Pons (tissue), 1 donor: ENCODE data around the gene AMTN.
"Not testable (repeated sequence)": the region's sequence is repeated elsewhere in the genome, so short reads cannot be mapped to it uniquely, and the experiment has no call there.

Source experiments
- DNase-seq: peaks from one replicate; pipeline ENCODE4 v3.0.0-alpha.2; 2016; ENCODE audit warnings: low spot score

Gene AMTN, protein sequence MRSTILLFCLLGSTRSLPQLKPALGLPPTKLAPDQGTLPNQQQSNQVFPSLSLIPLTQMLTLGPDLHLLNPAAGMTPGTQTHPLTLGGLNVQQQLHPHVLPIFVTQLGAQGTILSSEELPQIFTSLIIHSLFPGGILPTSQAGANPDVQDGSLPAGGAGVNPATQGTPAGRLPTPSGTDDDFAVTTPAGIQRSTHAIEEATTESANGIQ

DNA sequence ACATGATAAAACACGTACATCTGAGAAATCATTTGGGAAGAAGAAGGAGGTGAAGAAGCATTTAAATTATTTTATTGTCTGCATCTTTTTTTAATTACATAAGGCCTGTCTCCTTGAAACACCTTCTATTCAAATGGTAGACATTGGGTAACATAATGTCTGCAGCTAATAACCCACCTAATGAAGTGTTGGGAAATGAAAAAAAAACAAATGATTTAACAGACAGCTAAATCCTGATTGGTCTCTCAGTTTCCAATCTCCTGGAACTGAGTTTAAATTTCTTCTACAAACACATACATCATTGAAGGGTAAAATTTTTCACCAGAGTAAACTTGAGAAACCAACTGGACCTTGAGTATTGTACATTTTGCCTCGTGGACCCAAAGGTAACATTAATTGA, at the start of gene AMTN:
Gene AMTN (plus strand): TSS at position 301 of the 400 bp plus-strand sequence. CDS start 209 bp downstream, outside the sequence.
- DNase-seq: no peak

DNA sequence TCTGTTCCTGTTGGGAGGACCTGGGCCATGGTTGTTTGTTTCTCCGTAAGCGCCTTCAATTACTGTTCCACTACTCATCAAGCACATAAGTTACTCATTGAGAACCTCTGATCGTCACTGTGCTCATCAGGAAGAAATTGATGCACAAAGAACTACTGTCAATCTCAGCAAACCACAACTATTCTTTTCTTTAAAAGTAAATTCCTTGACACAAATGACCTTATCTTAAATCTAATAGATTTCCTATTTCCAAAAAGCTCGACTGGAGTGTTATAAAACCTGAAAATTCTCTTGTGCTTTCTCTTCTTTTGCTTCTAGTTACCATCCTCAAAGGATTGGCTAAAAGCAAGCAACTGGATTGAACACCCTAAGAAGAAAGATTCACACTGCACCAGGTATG, 46.5 kb upstream of the AMTN start, which contains the start of gene MUC7:
Gene MUC7 (plus strand): TSS at position 301 of the 400 bp plus-strand sequence. CDS start 1,825 bp downstream, outside the sequence.
- no peak for DNase-seq

DNA sequence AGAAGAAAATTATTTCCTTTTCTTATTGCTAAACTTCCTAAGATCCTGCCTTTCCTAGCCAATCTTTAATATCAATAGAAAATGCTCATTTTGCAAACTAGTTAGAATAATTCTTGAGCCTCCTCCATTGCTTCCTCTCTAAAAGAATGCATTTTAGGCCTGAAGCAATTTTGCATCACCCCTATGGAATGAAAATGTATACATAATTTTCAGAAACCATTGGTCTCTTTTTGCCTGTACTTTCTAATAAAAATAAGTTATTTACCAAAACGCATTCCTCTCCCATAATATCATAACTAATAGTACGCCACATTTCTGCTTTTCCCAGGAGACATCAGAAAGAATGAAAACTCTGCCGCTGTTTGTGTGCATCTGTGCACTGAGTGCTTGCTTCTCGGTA, 44.7 kb upstream of the AMTN start:
- no peak for DNase-seq

DNA sequence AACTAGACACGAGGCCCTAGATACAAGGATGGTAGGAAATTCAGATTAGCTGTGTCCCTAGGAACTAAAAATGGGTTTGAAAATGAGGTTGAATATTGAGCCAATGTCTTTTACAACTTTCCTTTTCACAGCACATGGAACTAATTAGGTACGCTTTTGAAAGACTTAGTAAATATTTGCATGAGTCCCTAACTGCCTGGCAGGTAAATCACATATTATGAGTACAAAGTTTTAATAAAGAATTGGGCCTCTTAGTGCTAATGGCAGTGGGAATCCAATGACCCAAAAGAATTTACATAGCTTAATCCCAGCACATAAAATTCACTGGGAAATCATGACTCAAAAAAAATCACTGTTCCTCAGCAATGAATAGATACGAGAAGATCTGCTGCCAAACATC, 29.6 kb upstream of the AMTN start:
- no peak for DNase-seq

DNA sequence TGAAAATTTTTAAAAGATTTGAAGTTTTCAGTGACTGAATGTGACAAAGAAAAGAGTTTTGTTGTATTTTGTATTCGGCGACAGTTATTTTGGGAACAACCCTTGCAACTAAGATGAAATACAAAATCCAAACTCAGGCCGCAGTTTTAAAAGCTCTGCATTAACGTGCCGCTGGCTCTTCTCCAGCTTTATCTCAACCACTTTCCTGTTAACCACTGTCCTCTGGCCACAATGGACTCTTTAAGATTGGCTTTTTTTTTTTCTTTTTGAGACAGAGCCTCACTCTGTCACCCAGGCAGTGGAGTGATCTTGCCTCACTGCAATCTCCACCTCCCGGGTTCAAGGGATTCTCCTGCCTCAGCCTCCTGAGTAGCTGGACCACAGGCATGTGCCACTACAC, 22.1 kb upstream of the AMTN start:
- peak; percentile 80 for DNase-seq

DNA sequence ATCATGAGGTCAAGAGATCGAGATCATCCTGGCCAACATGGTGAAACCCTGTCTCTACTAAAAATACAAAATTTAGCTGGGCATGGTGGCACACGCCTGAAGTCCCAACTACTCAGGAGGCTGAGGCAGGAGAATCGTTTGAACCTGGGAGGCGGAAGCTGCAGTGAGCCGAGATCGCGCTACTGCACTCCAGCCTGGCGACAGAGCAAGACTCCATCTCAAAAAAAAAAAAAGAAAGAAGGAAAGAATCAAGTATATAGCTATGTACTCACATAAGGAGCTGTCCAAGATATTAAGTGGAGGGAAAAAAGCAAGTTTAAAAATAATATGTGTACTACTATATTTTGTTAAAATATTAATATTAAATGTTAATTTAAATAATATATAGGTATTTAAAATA, 16.5 kb upstream of the AMTN start:
- not testable (repeated sequence) for DNase-seq

DNA sequence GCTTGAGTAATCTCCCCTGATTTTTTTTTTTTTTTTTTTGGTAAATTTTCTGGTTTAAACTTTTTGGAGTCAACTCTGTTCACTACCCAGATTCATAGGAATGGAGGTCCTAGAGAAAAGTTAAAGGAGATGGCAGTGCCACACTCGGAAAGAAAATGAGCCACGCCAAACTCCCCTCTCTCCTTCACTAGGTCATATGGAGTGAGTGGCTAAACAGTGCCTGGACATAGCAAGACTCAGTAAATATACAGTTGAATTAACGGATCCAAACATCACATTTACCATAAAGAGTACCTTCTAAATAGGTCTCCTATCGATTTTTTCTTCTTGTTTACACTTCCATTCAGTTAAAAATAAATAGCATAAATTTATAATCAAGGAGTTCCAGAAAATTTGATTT, 13.6 kb upstream of the AMTN start:
- DNase-seq: no peak

DNA sequence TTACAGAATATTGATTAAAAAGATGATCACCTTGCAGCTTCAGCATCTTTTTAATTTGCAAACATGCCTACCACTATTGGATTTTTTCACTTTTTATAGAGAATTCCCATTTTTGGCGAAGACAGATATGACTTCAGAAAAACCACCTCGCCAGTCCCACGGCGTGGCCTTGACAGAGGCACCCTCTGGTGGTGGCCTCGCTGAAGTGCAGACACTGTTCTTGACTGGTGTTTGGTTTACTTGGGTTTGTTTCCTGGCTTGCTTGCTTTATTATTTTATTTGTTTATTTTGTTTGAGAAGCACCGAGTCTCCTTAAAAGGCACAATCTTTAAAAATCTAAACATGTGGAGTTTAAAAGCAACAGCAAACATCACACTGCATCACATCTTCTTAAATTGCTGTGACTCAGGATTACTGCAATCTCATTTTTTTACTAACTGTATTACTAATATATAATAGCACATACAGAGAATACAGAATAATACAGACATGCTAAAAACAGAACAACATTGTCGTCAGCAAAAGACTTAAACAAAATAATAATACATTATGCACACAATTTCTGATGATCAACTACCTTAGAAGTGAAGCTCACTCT, 13.1 kb upstream of the AMTN start:
- peak; percentile 63 for DNase-seq

DNA sequence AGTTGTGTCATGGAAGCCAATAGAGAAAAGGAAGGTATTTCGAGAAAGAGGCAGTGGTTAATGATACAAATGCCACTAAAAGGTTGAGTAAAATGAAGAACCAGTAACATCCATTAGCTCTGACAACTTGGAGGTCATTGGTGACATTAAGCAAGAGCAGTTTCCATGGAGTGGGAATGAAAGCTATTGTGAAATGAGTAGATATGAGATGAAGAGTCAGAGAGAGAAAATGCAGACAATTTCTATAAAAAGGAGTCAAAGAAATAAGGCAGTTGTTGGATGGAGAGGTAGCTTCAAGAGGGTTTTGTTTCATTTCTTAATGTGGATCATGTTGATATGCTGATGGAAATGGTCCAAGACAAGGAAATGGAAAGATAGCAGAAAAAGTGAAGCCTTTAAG, 9.6 kb upstream of the AMTN start:
- no peak for DNase-seq

DNA sequence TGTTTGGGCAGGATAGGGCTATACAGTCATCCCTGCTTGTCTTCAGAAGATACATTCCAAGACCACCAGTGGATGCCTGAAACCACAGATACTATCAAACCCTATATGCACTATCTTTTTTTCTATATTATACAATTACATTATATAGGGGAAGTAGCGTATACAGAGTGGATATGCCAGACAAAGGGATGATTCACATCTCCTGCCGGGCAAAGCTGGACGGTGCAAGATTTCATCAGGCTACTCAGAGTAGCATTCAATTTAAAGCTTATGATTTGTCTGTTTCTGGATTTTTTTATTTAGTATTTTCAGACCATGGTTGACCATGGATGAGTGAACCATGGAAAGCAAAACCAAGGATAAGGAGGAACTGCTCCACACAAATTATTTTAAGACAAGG, 7.0 kb upstream of the AMTN start:
- no peak for DNase-seq

DNA sequence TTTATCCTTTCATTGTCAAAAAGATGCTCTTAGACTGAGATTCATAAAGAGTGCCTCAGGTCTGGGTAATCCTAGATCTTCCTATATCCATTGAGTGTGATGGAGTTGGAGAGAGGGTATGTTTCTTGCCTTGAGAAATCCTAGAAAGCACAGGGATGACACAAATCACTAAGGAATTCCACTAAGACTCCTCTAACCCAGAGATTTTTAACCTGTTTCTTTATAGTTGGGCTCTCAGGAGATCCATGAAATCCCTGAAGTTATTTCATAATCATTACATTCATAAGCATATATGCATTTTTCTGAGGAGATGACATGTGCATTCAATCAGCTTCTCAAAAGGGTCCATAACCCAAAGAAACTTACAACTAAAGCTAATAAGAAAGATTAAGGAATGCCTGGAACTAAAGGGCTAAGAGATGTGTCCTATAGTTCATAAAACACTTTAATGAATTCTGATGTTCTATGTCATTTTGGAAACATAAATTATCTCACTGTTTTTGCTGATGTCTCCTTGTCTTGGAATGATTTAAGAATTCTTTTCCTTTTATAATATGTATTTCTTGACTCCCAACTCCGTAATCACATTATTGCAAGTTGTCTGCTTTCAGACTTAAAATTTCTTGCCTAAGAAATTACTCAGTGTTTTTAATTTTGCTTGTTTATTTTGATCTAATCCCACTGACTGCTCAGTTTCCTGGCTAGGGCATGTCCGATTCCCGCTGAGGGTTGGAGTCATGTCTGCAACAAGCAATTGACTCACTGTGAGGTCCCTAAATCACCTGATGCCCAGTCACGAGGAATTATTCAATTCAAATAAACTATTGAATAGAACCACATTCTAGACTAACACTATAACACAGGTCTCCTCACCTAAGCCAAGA, 2.8 kb upstream of the AMTN start:
- no peak for DNase-seq

DNA sequence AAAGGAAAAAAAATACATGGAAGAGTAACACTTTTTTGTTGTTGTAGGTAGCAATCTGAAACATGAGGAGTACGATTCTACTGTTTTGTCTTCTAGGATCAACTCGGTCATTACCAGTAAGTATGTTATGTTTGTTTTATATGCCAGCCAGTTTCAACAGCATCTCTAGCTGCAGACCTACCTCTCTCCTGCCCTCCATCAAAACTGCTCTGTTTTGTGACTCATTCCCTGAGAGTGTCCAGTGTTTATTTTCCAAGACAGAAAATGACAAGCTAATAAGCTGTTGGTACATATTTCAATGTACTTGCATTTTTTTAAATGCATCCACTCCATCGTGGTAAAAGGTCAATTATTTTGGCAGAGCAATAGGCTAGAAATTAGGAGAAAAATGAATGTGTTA, 347 bp downstream of the AMTN start:
- no peak for DNase-seq

DNA sequence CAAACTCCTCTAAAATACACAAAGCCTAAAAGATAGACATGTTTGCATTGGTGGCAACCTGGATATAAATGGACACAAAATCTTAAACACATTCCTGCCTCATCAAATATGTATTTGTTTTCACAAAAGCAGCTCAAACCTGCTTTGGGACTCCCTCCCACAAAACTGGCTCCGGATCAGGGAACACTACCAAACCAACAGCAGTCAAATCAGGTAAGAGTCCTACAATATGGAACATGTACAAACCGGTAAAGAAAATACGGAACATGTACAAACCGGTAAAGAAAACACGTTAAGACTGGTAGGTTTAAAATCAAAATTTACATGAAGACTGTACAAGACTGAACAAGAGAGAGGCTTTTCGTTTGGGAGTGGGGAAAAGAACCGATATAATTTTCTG, 4.3 kb downstream of the AMTN start:
- no peak for DNase-seq

DNA sequence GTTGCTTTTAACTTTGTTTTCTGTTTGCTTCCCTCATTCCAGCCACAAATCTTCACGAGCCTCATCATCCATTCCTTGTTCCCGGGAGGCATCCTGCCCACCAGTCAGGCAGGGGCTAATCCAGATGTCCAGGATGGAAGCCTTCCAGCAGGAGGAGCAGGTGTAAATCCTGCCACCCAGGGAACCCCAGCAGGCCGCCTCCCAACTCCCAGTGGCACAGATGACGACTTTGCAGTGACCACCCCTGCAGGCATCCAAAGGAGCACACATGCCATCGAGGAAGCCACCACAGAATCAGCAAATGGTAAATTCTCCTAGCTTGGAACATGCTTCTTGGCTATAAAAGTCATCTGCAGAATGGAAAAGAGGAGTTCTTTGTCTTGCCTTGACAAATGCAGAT, 12.6 kb downstream of the AMTN start:
- no peak for DNase-seq

DNA sequence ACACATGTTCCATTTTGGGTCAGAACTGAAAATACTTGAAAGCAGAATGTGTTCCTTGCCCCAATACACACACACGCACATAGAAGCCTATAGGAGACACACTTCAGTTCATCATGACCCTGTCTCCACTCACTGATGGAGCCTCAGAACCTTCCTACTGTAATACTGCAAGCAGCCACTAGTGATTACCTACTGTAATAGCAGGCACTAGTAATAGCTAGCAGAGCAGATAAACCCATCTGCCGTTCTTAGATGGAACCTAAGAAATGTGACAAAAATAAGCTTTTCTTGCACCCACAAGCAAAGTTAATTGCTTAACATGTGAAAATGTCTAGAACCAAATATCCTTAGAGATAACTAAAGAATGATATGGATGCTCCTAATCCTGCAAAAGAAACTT, 13.6 kb downstream of the AMTN start:
- DNase-seq: no peak

DNA sequence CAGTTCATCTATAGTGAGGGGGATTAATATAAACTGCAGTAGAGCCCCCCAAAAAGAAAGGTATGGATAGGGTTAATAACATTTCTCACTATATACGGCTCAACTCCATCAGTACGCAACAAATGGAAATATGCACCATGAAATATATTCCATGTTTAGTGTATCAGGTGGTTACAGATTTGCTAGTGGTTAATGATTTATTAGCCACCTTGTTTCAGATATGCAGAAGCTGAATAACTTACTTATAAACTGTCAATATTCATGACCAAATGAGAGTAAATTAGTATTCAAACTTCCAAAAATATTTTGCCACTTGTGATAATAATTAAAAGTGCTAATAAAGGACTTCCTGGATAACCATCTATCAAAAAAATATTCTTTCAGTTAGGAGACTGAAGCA, 14.8 kb downstream of the AMTN start:
- DNase-seq: no peak

DNA sequence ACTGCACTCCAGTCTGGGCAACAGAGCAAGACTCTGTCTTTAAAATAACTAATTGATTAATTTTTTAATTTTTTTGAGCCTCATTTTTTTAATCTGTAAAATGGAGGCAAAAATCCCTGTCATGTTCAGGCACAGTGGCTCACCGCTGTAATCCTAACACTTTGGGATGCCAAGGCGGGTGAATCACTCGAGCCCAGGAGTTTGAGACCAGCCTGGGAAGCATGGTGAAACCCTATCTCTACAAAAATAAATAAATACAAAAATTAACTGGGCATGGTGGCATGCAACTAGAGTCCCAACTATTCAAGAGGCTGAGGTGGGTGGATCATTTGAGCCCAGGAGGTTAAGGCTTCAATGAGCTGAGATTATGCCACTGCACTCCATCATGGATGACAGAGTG, 15.4 kb downstream of the AMTN start:
- DNase-seq: no peak

DNA sequence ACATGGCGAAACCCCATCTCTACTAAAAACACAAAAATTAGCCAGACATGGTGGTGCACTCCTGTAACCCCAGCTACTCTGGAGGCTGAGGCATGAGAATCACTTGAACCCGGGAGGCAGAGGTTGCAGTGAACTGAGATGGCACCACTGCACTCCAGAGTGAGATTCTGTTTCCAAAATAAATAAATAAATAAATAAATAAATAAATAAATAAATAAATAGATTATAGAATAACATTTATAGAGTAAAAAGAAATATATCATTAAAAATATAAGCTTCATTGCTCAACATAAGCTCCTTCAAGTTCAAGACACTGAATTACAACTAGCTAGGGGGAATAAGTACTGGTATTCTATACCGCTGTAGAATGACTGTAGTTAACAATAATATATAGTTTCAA, 16.5 kb downstream of the AMTN start:
- DNase-seq: not testable (repeated sequence)

DNA sequence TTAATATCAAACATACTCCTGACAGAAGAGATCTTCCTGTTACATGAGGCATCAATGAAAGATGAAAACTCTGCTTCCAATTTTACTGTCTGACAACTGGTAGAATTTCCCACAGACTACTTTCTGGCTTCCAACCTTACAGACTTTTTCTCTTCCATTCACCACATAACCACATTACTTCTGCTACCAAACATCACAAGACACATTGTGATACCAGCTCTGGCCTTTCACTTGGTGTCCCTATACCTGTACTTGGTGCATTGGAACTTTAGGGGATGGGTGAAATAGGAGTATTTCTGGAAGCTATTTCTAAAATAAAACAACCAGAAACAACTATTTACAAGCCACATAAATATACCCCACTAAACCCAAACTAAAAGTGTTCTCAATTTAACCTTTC, 20.5 kb downstream of the AMTN start:
- no peak for DNase-seq

DNA sequence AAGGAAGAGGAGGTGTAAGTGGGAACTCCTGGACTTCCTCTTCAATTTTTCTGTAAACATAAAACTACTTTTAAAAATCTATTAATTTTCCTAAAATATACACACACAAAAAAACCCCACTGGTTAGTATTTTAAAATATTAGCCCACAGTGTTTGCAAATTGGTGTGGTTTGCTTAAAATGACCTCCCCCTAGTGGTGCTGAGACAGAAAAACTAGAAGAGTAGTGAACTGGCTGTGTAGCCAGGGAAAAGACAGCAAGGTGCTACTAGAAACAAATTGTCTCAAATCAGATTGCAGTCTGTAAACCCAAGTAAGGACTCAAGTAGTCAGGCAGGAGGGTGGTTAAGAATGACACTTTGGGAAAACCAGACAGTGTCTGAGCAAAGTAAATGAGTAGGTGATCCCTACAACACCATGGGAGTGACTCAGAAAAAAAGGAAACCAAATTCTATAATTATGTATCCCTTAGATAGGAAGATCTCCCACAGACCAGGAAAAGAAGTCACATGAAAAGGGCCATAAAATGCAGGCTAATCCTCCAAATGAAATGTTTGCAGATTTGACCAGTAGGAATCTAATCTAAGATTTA, 26.0 kb downstream of the AMTN start:
- peak; percentile 32 for DNase-seq

DNA sequence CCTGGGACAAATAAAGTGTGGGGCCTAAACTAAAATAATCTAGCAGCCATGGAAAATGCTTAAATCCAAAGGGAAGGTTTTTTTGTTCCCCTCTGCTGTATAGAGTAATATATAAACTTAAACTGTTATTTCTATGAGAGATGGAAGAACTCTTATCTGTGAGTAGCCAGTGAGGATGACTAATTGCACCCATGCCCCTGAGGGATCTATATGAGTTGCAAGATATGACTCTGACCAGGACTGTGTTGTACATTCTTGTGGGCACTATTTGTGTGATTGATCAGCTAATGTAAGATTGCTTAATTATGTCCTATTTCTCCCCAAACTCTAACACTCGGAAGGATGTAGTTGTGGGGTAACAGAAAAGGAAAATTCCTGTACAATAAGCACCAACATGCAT, 38.5 kb downstream of the AMTN start:
- DNase-seq: no peak

DNA sequence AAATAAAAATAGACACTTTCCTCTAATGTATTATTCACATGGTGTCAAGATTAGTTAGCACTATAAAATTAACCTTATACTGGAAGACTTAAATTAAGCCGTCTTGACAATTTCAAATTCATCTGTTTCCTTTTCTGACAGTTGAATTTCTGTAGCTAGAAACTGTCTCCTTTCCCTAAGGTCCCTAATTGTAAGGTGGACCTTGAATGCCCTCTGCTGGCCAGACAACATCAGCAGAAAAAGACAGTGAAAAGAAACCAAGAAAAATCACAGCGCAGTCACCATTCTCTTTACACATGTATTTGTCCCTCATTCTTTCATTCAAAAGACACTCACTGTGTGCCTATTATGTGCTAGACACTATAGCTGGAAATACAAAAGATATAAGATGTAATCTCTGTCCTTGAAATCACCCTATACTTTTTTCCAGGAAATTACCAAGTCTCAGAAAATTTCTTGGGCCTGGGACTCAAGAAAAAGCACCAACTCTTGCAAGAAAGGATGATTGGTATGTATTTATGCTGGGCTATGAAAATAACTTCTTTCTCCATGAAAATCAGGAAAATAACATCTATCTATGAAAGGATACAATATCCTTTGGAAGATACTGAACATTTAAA, 41.0 kb downstream of the AMTN start:
- peak; percentile 77 for DNase-seq
